Tibial nerve (tissue), 3 donors: ENCODE data around the gene RBMS3.

Experiments
- POLR2A ChIP-seq, 2 donors: fragments of 450-650 bp; IDR thresholded peaks; one replicate each; pipeline ENCODE4 v1.6.1; 2017; ENCODE audit warnings: antibody characterized with exemption in 2 of 2, mild to moderate bottlenecking in 2 of 2, moderate library complexity in 2 of 2
- TF ChIP-seq, protein P1 (sequence below), 5 experiments: fragments of 200-600 bp in 3 of 5; fragments of 450-650 bp in 2 of 5; sonication (generic) in 3 of 5; IDR thresholded peaks; one replicate each; pipeline ENCODE4 v1.5.1; 2016 to 2019; ENCODE audit warnings: antibody characterized with exemption in 5 of 5, mild to moderate bottlenecking in 3 of 5, moderate library complexity in 2 of 5

DNA sequence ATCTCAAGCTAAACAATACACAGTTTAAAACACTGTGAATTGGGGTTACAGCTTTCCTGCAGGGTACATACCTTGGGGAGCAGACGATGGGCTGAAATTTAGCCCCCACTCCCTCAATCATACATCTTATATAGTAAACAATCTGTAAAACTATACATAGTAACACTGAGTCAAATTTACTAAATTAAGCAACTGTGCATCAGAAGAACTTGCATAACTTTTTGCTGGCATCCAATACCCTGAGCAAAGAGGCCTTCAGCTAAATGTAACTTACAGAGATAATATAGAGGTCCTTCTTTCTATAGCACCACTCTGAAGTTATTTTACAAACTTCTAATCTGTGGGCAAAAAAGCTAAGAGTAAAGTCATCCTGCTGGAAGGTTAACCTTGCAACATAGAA lies 721.9 kb downstream of the RBMS3 start:
- TF ChIP-seq, protein P1, sequence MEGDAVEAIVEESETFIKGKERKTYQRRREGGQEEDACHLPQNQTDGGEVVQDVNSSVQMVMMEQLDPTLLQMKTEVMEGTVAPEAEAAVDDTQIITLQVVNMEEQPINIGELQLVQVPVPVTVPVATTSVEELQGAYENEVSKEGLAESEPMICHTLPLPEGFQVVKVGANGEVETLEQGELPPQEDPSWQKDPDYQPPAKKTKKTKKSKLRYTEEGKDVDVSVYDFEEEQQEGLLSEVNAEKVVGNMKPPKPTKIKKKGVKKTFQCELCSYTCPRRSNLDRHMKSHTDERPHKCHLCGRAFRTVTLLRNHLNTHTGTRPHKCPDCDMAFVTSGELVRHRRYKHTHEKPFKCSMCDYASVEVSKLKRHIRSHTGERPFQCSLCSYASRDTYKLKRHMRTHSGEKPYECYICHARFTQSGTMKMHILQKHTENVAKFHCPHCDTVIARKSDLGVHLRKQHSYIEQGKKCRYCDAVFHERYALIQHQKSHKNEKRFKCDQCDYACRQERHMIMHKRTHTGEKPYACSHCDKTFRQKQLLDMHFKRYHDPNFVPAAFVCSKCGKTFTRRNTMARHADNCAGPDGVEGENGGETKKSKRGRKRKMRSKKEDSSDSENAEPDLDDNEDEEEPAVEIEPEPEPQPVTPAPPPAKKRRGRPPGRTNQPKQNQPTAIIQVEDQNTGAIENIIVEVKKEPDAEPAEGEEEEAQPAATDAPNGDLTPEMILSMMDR (IDR thresholded peaks at IDR 0.05), result no peak
- no peak for TF ChIP-seq POLR2A (IDR thresholded peaks at IDR 0.05)
